Erythroblast (primary cell): ENCODE data around the gene ENDOU.

ENCODE experiments used
- GATA1 ChIP-seq: IDR thresholded peaks from 2 replicates; pipeline ENCODE4 v1.6.1; 2011; ENCODE audit warnings: low read depth, mild to moderate bottlenecking, control low read depth, low read length, moderate library complexity
- POLR2A ChIP-seq: IDR thresholded peaks from 2 replicates; pipeline ENCODE4 v1.6.1; 2011; ENCODE audit warnings: mild to moderate bottlenecking, low read length

DNA sequence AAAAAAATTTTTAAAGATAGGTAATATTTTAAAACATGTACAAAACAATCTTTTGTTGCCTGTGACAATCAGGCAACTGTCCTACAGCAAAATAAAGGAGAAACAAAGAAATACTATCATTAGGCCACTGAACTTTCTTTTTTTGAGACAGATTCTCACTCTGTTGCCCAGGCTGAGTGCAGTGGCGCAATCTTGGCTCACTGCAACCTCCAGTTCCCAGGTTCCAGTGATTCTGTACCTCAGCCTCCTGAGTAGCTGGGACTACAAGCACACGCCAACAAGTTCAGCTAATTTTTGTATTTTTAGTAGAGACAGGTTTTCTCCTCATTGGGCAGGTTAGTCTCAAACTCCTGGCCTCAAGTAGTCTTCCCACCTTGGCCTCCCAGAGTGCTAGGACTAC is 36.1 kb downstream of the ENDOU start:
- no peak for TF ChIP-seq POLR2A
- TF ChIP-seq GATA1: no peak
